ENCODE measurements around the gene HAUS3. TPM values are rescaled to one million over a fixed set of nuclear protein-coding genes. Genes with fewer than 3 reads are reported as not detected.
A peak's percentile ranks its signal among the peaks of the same experiment; 100 is the strongest.

HAUS3 gene
- total and polyA plus RNA-seq, 10 of the 15 experiments (the other 5 are each of a cell fraction or from before 2014, with no cell fraction given), result 4.2 to 23.9 (median 12.3) TPM

DNA sequence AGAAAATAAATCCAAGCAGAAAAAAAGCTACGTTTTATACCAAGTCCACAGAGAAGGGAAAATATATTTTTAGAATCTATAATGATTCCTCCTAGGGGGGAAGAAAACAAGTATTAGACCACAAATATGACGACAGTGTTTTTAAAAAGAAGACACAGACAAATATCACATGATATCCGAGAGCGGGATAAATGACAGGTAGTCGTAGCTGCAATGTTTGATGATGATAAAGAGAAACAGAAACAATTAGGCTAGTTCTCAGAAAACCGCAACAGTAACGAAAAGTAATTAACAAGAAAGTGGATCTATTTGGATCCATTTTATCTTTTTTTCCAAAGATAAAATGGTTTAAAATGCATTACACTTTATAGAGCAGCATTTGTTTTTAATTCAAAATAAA is 918 bp downstream of the HAUS3 start:
- POLR2A ChIA-PET, result interaction anchor here (0.5 to 3.8 kb wide), 8 partner anchors 8 to 358 kb away, joined by 3 to 19 read pairs (median 4); partner anchors contain the start of gene MXD4
- Histone ChIP-seq H3K4me1 (ENCODE audit: control insufficient read depth, insufficient read depth, low read length) (peaks cover 6% of the 10 kb centered on the region; the same call in 1 of the 2 replicates), H3K27me3 (replicated peaks in 1 of 2; ENCODE audit: control insufficient read depth in 2 of 2, insufficient read depth in 2 of 2, low read length in 1 of 2) (no peaks in the 10 kb centered on the region), H3K9ac (ENCODE audit: control insufficient read depth, insufficient read depth, low read length) (peak overlapping the region; percentile 90), H3K79me2 (ENCODE audit: control insufficient read depth, insufficient read depth, low read length) (peaks cover 50% of the 10 kb centered on the region), H3K4me3 (peak overlapping the region; percentile 78), H2AFZ (ENCODE audit: control insufficient read depth, low read depth, low read length) (no peak overlapping the region), H3K4me2 (ENCODE audit: control insufficient read depth, insufficient read depth) (peak overlapping the region; percentile 73), H3K9me3 (replicated peaks; ENCODE audit: control insufficient read depth, insufficient read depth, low read length) (no peaks in the 10 kb centered on the region), H3K36me3 (ENCODE audit: control insufficient read depth in 2 of 2, insufficient read depth in 2 of 2, low read length in 1 of 2) (no peaks in the 10 kb centered on the region), H4K20me1 (ENCODE audit: control insufficient read depth, insufficient read depth) (no peaks in the 10 kb centered on the region), H3K27ac (ENCODE audit: control insufficient read depth, insufficient read depth) (peak overlapping the region; percentile 70)
- in situ Hi-C loops (cut with MboI) (no loop called here), intact Hi-C loops (cut with micrococcal nuclease; ENCODE audit: unreplicated experiment) (loop anchor here (5.0 kb wide), 3 partner anchors 171 to 226 kb away; partner anchors contain the start of gene RNF4)
- SMC1A ChIA-PET (ENCODE audit: uncharacterized antibody, unreplicated experiment), result interaction anchor here (0.6 to 5.0 kb wide), 9 partner anchors 9 to 311 kb away, joined by 3 to 43 read pairs (median 5); partner anchors contain the start of genes MXD4 and RNF4
- WGBS (ENCODE audit: insufficient coverage, insufficient replicate concordance, low lambda C conversion rate, missing lambda C conversion rate), result under 1% methylated on average over 7 of the region's 7 CpGs
- no TSS peak for BruUV-seq (replicated peaks)
- CTCF ChIA-PET, result interaction anchor here (0.6 to 2.6 kb wide), 9 partner anchors 8 to 604 kb away, joined by 3 to 16 read pairs (median 4); no protein-coding TSS in a partner anchor
- no peak for DNase-seq (ENCODE audit: low read depth, low spot score)
- RAD21 ChIA-PET (ENCODE audit: unreplicated experiment), result interaction anchor here (0.8 to 2.7 kb wide), 10 partner anchors 8 to 227 kb away, joined by 3 to 10 read pairs (median 4); partner anchors contain the start of genes CFAP99, RNF4 and ZFYVE28
- ATAC-seq, result no peak
- no peak for FAIRE-seq
- TF ChIP-seq RAD51 (IDR thresholded peaks at IDR 0.05) (0 out of 2 replicates have a peak, but pooled peaks have one; percentile 28), RUNX3 (IDR thresholded peaks at IDR 0.05; ENCODE audit: low read length) (peak; percentile 28), ATF7 (IDR thresholded peaks at IDR 0.05; ENCODE audit: low read depth) (peak; percentile 59), MYC (IDR thresholded peaks at IDR 0.05; ENCODE audit: insufficient read depth, insufficient read length, insufficient replicate concordance, low read length, severe bottlenecking) (no peak), SIN3A (IDR thresholded peaks at IDR 0.05; ENCODE audit: low read depth, low read length) (0 out of 2 replicates have a peak, but pooled peaks have one; percentile 4), ASH2L (IDR thresholded peaks at IDR 0.05; ENCODE audit: borderline replicate concordance, low read depth) (no peak), SMAD1 (IDR thresholded peaks at IDR 0.05; ENCODE audit: low read depth, partially characterized antibody) (no peak)
- TF ChIP-seq, protein P1, sequence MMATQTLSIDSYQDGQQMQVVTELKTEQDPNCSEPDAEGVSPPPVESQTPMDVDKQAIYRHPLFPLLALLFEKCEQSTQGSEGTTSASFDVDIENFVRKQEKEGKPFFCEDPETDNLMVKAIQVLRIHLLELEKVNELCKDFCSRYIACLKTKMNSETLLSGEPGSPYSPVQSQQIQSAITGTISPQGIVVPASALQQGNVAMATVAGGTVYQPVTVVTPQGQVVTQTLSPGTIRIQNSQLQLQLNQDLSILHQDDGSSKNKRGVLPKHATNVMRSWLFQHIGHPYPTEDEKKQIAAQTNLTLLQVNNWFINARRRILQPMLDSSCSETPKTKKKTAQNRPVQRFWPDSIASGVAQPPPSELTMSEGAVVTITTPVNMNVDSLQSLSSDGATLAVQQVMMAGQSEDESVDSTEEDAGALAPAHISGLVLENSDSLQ (IDR thresholded peaks at IDR 0.05), result peak; percentile 86

All from GM12878 (cell line).